HG03064 (cell line): Measurements from ENCODE around the gene FAM149B1.

ENCODE experiments used
- ATAC-seq: cut with Tn5 transposase; IDR thresholded peaks from one replicate; pipeline ENCODE4 v1.9.1; 2021; ENCODE audit warnings: low read depth; ENCODE audit not compliant: unreplicated experiment

FAM149B1 gene

DNA sequence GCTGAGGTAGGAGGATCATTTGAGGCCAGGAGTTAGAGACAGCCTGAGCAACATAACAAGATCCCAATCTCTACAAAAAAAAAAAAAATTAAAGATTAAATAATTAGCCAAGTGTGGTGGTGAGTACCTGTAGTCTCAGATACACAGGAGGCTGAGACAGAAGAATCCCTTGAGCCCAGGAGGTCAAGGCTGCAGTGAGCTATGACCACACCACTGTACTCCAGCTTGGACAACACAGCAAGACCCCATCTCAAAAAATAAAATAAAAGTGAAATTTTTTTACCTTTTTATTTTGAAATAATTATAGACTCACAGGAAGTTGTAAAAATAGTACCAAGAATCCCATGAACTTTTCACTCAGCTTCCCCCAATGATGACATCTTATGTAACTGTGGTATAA is 4.9 kb downstream of the FAM149B1 start:
- no peak for ATAC-seq

DNA sequence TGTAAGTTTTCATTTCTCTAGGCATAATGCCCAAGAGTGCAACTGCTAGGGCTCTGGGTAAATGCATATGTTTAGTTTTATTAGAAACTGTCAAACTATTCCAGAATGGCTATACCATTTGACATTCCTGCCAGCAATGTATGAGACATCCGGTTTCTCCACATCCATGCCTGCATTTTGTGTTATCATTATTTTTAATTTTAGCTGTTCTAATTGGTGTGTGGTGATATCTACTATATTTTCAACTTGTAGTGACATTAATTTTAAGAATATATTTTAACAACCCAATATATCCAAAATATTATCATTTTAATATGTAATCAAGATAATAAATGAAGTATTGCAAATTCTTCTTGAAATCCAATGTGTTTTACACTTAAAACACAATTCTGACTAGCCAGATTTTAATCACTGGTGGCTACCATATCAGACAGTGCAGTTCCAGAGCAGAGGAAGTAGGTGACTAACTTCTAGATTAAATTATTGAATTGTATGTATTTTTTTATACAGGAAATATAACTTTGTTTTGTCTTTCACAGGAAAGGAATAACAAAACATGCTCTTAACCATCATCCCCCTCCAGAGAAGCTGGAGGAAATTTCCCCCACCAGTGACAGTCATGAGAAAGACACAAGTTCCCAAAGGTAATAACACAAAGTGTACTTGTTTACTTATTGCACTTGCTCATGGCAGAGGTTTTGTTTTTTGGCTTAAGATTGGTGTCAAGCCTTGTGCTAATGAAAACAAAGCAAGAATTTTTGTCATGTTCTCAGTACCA is 6.4 kb downstream of the FAM149B1 start:
- no peak for ATAC-seq

DNA sequence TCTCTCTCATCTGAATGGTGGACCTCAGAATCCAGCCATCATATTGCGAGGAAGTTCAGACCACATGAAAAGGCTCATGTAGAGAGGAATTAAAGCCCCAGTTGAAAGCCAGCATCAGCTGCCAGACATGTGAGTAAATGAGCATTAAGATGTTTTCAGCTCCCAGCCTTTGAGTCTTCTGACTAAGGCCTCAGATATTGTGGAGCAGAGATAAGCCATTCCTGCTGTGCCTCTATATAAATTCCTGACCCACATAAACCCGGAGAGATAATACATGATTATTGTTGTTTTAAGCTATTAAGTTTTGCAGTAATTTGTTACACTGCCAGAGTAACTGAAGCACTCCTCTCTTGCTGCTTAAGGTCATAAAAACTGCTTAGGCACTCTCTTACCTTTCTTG is 14.6 kb downstream of the FAM149B1 start:
- no peak for ATAC-seq

DNA sequence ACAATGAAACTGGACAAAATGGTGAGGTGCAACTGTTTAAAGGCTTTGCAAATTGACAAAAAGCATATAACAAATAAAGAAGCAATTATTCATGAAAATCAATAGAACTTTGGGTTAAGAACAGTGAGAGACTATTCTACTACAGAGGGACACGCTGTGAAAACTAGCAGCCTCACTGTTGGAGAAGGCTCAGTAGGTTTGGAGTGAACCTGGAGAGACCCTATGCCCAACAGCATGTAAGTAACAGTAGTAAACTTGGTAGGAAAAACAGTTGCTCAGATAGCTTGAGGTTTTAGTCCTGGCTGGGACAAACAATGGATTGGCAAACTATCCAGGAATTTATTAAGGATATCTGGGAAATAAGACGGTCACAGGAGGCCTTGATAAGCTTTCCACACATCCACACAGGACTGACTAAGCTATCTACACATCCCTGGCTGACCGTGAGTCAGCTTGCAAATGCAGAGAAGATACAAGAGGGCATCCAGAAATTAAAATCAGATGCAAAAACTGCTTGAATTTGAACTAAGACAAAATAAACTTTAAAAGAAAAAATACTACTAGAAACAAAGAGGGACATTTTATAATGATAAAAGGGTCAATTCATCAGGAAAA is 15.9 kb downstream of the FAM149B1 start:
- ATAC-seq, result no peak

DNA sequence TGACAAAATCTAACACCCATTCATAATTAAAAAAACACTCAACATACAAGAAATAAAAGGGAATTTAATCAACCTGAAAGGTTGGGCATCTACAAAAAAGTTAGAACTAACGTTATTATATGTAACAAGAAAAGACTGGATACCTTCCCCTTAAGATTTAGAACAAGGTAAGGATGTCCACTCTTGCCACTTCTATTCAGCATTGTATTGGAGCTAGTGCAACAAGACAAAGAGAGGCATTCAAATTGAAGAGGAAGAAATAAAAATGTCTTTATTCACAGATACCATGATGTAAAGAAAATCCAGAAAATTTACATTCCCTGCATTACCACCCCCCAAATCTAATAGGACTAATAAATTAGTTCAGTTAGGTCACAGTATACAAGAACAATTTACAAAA is 18.3 kb downstream of the FAM149B1 start:
- ATAC-seq, result no peak

DNA sequence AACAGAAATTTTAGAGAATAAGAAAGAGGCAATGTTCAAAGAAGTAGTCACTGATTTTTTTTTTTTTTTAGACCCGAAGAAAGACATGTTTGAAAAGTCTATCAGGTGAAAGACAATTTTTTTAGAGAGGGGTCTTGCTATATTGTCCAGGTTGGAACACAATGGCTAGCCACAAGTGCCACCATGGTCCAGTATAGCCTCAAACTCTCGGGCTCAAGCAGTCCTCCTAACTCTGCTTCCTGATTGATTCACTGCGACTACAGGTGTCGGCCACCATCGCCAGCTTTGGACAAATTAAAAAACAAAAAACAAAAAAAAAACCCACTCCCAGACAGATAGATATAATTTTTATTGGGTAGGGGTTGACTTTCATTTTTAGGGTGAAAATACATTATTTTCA is 22.3 kb downstream of the FAM149B1 start:
- ATAC-seq, result no peak

DNA sequence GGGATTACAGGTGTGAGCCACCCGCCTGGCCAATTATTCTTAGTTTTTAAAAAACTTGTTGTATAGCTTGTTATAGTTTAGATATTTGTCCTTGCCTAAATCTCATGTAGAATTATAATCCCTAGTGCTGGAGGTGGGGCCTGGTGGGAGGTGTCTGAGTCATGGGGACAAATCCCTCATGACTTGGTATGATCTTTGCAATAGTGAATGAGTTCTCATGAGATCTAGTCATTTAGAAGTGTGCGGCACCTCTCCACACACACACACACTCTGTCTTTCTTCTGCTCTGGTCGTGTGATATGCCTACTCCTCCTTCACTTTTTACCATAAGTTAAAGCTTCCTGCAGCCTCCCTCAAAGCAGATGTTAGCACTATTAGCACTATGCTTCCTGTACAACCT is 37.2 kb downstream of the FAM149B1 start:
- ATAC-seq, result no peak

DNA sequence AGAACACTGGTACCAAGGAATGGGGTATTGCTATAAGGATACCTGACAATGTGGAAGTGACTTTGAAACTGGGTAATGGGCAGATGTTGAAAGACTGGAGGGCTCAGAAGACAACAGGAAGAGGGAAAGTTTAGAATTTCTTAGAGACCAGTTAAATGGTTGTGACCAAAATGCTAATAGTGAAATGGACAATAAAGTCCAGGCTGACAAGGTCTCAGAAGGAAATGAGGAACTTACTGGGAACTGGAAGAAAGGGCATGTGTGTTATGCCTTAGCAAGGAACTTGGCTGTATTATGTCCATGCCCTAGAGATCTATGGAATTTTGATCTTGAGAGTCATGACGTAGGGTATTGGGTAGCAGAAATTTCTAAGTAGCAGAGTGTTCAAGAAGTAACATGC is 38.0 kb downstream of the FAM149B1 start:
- ATAC-seq, result no peak

DNA sequence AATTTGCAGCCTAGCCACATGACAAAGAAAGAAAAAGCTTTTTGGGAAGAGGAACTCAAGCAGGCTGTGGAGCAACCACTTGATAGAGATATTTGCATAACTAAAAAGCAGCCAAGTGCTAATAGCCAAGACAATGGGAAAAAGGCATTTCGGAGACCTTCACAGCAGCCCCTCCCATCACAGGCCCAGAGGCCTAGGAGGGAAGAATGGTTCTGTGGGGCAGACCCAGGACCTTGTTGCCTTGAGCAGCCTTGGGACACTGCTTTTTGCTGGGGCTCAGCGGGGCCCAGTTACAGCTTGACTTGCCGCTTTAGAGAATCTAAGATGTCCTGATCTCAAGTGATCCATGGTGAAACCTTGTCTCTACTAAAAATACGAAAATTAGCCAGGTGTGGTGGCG is 38.5 kb downstream of the FAM149B1 start:
- no peak for ATAC-seq

DNA sequence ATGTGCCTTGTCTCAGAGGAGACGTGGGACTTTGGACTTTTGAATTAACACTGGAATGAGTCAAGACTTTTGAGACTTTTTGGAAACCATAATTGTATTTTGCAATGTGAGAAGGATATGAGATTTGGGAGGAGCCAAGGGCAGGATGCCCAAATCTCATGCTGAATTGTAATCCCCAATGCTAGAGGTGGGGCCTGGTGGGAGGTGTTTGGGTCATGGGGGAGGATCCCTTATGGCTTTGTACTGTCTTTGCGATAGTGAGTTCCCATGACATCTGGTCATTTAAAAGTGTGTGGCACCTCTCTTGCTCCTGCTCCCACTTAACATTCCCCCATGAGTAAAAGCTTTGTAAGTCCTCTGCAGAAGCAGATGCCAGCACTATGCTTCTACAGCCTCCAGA is 40.0 kb downstream of the FAM149B1 start:
- ATAC-seq, result no peak

DNA sequence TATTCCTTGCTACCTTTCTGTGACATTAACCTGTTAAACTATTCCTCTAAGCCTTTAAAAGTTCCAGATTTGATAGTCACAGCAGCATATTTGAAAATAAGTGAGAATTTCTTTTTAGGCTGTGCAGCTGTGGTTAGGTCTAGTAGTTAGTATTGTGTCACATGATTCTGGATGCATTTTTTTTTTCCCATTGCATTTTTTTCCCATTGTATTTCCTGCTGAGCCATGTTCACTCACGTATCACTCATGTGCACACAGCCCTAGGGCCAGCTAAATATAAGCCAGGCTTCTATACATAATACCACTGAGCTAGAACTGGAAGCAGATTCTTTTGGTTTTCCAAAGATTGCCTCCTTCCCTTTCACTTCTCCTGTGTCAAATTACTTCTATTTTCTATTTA is 41.8 kb downstream of the FAM149B1 start:
- no peak for ATAC-seq

DNA sequence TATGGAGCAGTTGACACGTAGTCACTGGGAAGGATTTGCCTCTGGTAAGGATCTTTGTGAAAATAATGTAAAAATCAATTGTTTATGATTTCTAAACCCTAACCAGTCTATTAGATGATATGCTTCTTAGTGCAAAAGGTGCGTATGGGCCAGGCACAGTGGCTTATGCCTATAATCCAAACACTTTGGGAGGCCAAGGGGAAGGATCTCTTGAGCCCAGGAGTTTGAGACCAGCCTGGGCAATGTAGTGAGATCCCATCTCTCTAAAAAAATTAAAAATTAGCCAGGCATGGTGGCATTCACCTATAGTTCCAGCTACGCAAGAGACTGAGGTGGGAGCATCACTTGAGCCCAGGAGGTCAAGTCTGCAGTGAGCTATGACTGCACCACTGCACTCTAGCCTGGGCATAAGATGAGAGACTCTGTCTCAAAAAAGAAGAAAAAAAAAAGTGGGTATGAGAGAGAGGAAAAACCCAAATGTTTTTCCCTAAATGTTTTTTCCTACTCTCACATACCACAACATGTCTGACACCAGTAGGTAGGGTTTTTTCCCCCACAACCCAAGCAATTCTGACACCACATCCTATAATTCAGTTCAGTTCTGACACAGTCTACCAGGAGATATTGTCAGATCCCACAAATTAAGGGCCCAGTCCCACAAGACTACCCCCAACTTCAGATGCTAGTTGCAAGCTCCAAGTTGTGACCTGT is 42.6 kb downstream of the FAM149B1 start:
- ATAC-seq, result no peak

DNA sequence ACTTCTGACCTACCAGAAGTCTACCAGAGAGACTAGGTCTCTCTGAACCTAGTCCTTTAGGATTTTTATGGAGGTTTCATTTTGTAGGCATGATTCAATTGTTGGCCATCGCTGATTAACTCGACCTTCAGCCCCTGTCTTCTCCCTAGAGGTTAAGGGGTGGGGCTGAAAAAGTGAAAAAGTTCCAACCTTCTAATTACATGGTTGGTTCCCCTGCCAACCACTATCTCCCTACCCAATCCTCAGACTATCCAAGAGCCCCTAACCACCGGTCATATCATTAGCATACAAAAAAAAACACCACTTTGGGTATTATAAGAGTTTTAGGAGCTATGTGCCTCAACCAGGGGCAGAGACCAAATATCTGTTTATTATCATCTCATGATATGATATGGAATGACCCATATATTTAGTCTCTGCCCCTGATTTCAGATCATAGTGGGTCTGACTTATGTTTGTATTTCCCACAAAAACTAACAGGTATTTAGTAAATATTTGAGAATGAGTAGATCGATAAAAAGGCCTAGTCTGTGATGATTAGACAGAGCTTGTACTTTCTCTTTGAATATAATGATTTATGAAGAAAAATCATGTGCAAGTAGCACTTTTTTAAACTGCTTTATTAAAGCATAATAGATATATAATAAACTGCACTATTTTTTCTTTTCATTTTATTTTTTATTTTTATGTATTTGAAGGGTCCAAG is 43.3 kb downstream of the FAM149B1 start:
- ATAC-seq, result no peak

DNA sequence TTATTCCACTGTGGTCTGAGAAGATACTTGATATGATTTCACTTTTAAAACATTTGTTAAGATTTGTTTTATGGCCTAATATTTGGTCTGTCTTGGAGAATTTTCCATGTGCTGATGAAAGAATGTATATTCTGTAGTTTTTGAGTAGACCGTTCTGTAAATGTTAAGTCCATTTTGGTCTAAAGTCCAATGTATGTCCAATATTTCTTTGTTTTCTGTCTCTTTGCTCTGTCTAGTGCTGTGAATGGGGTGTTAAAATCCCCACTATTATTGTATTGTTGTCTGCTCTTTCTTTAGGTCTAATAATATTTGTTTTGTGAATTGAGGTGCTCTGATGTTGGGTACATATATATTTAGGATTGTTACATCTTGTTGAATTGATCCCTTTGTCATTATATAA is 47.8 kb downstream of the FAM149B1 start:
- ATAC-seq, result no peak

DNA sequence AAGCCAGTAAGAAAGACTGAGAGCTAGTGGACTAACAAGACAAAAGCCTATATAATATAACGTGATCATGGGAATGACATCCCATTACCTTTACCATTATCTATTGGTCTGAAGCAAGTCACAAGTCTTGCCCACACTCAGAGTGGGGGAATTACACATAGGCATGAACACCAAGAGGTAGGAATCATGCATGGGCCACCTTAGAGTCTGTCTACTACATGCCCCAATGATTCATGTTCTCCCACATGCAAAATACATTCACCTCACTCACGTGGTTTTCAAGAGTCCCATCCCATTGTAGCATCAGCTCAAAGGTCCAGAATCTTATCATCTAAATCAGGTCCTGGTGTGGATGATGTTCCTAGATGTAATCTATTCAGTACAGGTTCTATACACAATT is 49.7 kb downstream of the FAM149B1 start:
- ATAC-seq, result no peak

DNA sequence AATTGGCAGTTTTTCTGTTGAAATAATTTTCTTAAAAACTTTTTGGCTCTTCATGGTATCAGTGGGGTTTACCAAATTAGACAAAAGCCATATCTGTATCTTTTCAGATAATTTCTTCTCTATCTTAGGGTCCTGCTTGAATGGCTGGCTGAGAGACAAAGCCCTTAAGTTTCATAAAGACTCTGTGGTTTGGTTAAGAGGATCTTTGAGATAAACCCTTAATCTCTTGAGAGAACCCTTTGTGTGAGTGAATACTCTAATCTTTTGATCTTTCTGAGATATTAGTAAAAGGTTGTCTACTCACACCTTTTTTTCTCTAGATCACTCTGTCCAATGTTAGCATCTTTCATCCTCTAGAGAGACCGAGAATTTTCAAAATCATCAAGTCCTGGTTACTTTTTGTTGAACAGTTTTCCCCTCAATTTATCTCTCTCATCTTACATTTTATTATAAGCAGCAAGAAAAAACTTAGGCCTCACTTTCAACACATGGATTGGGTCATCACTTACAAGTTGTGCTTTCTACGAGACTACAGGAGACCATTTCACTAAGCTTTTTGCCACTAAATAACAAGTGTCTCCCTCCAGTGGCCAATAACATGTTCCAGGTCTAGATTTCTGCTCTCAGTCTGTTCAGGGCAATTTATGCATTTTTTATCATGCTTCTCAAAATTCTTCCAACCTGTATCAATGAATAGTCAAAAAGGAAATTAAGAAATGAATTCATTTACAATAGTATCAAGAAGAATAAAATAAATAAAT is 50.7 kb downstream of the FAM149B1 start:
- no peak for ATAC-seq

DNA sequence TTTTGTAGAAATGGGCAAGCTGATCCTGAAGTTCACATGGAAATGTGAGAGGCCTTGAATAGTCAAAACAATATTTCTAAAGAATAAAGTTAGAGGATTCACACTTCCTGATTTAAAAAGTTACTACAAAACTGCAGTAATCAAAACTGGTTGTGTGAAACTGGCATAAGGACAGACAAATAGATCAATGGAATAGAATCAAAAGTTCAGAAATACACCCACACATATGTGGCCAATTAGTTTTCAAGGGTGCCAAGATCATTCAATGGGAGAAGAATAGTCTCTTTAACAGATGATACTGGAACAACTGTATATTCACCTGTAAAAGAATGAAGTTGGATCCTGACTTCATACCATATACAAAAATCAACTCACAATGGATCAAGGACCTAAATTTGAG is 51.5 kb downstream of the FAM149B1 start:
- ATAC-seq, result no peak

DNA sequence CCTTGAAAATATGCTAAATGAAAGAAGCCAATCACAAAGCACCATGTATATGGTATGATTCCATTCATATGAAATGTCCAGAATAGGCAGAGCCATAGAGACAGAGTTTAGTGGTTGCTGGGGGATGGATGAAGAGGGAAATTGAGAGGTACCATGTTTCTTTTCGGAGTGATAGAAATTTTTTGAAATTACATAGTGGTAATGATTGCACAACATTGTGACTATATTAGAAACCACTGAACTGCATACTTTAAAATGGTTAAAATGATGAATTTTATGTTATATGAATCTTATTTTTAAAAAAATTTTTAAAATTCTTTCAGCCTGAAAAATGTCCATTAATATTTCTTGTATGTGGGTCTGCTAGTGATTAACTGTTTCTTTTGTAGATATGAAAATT is 53.1 kb downstream of the FAM149B1 start:
- no peak for ATAC-seq

DNA sequence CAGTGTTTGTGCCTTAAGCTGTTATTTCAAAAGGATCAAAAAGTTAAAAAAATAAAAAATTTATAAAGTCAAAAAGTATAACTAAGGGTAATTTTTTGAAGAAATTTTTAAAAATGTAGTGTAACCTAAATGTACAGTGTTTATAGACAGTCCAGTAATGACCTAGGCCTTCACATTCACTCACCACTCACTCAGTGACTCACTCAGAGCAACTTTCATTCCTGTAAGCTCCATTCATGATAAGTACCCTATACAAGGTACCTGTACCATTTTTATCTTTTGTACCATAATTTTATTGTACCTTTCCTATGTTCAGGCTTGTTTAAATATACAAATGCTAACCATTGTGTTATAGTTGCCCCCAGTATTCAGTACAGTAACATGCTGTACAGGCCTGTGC is 57.6 kb downstream of the FAM149B1 start:
- ATAC-seq, result no peak

DNA sequence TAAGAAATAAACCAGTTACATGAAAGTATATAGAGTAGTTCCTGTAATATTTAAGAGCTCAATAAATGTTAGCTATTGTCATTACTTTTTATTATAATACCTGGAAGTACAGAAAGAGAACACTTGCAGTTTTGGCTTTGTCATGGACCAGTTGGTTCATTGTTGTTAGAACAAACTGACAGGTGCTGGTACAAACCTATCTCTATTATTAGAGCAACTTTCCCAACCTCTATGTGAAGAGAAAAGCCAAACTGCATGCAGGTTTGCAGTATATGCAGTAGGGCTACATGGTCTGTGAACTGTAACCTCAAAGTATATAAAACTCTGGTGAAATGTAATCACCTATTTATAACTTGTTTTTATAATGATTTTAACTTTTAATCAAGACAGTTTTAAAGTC is 58.7 kb downstream of the FAM149B1 start:
- ATAC-seq, result no peak

DNA sequence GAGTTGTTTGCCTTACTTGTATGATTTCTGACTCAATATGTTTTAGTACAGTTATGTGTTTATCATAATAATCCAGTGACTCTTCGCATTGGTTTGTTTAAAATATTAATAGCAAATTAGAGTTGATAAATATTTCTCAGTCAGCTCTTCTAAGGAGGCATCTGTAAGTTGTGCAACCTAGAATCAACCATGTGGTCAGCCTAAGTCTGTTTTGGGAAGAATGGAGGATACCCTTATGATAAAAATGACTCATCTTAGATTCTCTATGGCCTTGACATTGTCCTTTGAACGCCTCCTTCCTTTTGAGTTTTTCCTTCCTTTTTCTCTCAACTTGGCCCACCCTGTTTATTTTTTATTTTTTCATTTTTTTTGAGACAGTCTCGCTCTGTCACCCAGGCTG is 60.3 kb downstream of the FAM149B1 start:
- no peak for ATAC-seq
